HCT116 (cell line): ENCODE measurements around the gene GFPT2.

Source experiments
- CTCF ChIP-seq, 3 experiments: fragments of 200-600 bp in 1 of 3; sonication (generic) in 1 of 3; IDR thresholded peaks in 2 of 3; conservative IDR thresholded peaks in 1 of 3; 2 replicates each; pipeline ENCODE4 v1.5.1; 2012 to 2017; ENCODE audit warnings: low read depth in 2 of 3, low read length in 2 of 3, antibody characterized with exemption in 1 of 3, borderline replicate concordance in 1 of 3, control low read depth in 1 of 3, mild to moderate bottlenecking in 1 of 3, mixed read lengths in 1 of 3, mixed run types in 1 of 3, moderate library complexity in 1 of 3; ENCODE audit not compliant: insufficient read depth in 1 of 3
- EZH2phosphoT487 ChIP-seq: fragments of 200-600 bp; IDR thresholded peaks from 2 replicates; pipeline ENCODE4 v1.6.1; 2018; ENCODE audit warnings: antibody characterized with exemption, borderline replicate concordance
- POLR2AphosphoS5 ChIP-seq: IDR thresholded peaks from 2 replicates; pipeline ENCODE4 v1.6.1; 2011; ENCODE audit warnings: mild to moderate bottlenecking, low read depth, low read length, moderate library complexity
- REST ChIP-seq: IDR thresholded peaks from 2 replicates; pipeline ENCODE4 v1.6.1; 2012; ENCODE audit warnings: low read depth

GRCh38 chr5:180296771-180297170, 56.4 kb downstream of the GFPT2 start:
- TF ChIP-seq CTCF (IDR thresholded peaks at IDR 0.05 in 2 of 3, conservative IDR thresholded peaks at IDR 0.05 in 1 of 3; ENCODE audit: borderline replicate concordance in 1 of 3, insufficient read depth in 1 of 3, low read depth in 2 of 3, low read length in 2 of 3) (peak in 2 of 3 experiments; percentile 9 to 22; a peak in 1 of 6 replicates), POLR2AphosphoS5 (no peak), EZH2phosphoT487 (no peak), REST (no peak)
